DND-41 (cell line): ENCODE data around the gene RAB3GAP2.

Experiments used
- ATAC-seq: fragments of 200-7000 bp; cut with Tn5 transposase; 3 replicates; pipeline ENCODE4 v1.9.1; 2021; ENCODE audit warnings: low read depth; ENCODE audit not compliant: insufficient read depth
- DNase-seq: peaks from one replicate; pipeline ENCODE4 v3.0.0-alpha.2; 2020
- H2AFZ ChIP-seq: 2 replicates; pipeline ENCODE4 v1.6.0; 2012; ENCODE audit warnings: low read depth, low read length
- H3K27ac ChIP-seq: 2 replicates; pipeline ENCODE4 v1.5.1; 2012; ENCODE audit warnings: low read length, inconsistent platforms
- H3K27me3 ChIP-seq: fragments of 200-600 bp; sonication (generic); 2 replicates; pipeline ENCODE4 v1.6.0; 2012; ENCODE audit warnings: low read length, mild to moderate bottlenecking, inconsistent platforms; ENCODE audit not compliant: insufficient read depth, poor library complexity
- H3K36me3 ChIP-seq: 2 replicates; pipeline ENCODE4 v1.5.1; 2012; ENCODE audit warnings: low read length, inconsistent platforms; ENCODE audit not compliant: insufficient read depth
- H3K4me1 ChIP-seq: 2 replicates; pipeline ENCODE4 v1.5.1; 2012; ENCODE audit warnings: mild to moderate bottlenecking, low read length; ENCODE audit not compliant: insufficient read depth
- H3K4me2 ChIP-seq: 2 replicates; pipeline ENCODE4 v1.6.0; 2012; ENCODE audit warnings: mild to moderate bottlenecking, moderate library complexity, low read length, inconsistent platforms; ENCODE audit not compliant: insufficient read depth
- H3K4me3 ChIP-seq, 2 experiments: fragments of 200-600 bp in 1 of 2; shearing (Covaris generic) in 1 of 2; 2 replicates each; pipeline ENCODE4 v1.5.1; 2012 to 2016; ENCODE audit warnings: inconsistent platforms in 2 of 2, low read length in 2 of 2, mild to moderate bottlenecking in 2 of 2, low read depth in 1 of 2, moderate library complexity in 1 of 2
- H3K79me2 ChIP-seq: 2 replicates; pipeline ENCODE4 v1.6.0; 2012; ENCODE audit warnings: low read length, inconsistent platforms; ENCODE audit not compliant: insufficient read depth
- H3K9ac ChIP-seq: 2 replicates; pipeline ENCODE4 v1.6.0; 2012; ENCODE audit warnings: low read depth, mild to moderate bottlenecking, inconsistent platforms, low read length, moderate library complexity
- H3K9me3 ChIP-seq: 2 replicates; pipeline ENCODE4 v1.5.1; 2012; ENCODE audit warnings: low read length, moderate library complexity, mild to moderate bottlenecking, inconsistent platforms; ENCODE audit not compliant: insufficient read depth, severe bottlenecking
- H4K20me1 ChIP-seq: 2 replicates; pipeline ENCODE4 v1.6.0; 2012; ENCODE audit warnings: low read length; ENCODE audit not compliant: insufficient read depth
- CTCF ChIP-seq: IDR thresholded peaks from 2 replicates; pipeline ENCODE4 v1.5.1; 2012; ENCODE audit warnings: borderline replicate concordance, low read length, moderate library complexity, mild to moderate bottlenecking; ENCODE audit not compliant: poor library complexity, severe bottlenecking; ENCODE audit errors: extremely low read depth
- EZH2 ChIP-seq: IDR thresholded peaks from 3 replicates; pipeline ENCODE4 v1.6.1; 2012; ENCODE audit warnings: borderline replicate concordance, low read depth, mild to moderate bottlenecking, moderate library complexity, low read length, inconsistent platforms; ENCODE audit not compliant: severe bottlenecking

Gene RAB3GAP2

DNA sequence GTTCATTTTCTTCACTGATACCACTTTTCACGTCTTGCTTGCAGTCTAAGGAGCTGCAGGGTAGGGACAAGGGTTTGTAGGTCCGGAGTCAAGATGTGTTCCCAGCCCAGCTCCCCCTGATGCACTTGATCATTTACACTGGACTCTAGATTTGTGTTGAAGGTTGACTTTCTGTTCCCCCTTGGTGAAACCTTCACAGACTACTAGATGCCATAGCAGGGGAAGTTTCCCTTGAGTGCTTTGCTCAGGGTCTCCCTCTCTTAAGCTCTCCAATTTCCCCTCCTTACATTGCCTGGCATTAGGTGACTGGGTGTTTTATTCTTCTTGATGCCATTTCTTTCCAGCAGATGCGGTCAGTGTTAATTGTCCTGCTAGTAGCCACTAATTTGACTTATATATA lies 8.0 kb upstream of the RAB3GAP2 start:
- Histone ChIP-seq H3K27me3 (peaks cover 11% of the 10 kb centered on the region), H3K27ac (no peak overlapping the region), H3K4me1 (no peaks in the 10 kb centered on the region), H3K4me3 (no peak overlapping the region), H3K79me2 (no peaks in the 10 kb centered on the region), H3K4me2 (no peak overlapping the region), H4K20me1 (no peaks in the 10 kb centered on the region), H2AFZ (no peak overlapping the region), H3K9ac (no peak overlapping the region), H3K9me3 (no peaks in the 10 kb centered on the region), H3K36me3 (no peaks in the 10 kb centered on the region)
- DNase-seq (no peak), ATAC-seq (no peak)
- TF ChIP-seq CTCF (no peak), EZH2 (no peak)

- Histone ChIP-seq H3K36me3 (no peaks in the 10 kb centered on the region), H3K4me1 (no peaks in the 10 kb centered on the region), H3K9me3 (no peaks in the 10 kb centered on the region), H3K9ac (no peak overlapping the region), H3K4me3 (no peak overlapping the region), H2AFZ (no peak overlapping the region), H3K79me2 (no peaks in the 10 kb centered on the region), H3K27me3 (peaks cover 11% of the 10 kb centered on the region), H3K27ac (no peak overlapping the region), H4K20me1 (no peaks in the 10 kb centered on the region), H3K4me2 (no peak overlapping the region)
- DNase-seq (no peak), ATAC-seq (no peak)
- TF ChIP-seq CTCF (no peak), EZH2 (no peak)
Observed at GRCh38 chr1:220278991-220279390, 6.7 kb upstream of the RAB3GAP2 start.

DNA sequence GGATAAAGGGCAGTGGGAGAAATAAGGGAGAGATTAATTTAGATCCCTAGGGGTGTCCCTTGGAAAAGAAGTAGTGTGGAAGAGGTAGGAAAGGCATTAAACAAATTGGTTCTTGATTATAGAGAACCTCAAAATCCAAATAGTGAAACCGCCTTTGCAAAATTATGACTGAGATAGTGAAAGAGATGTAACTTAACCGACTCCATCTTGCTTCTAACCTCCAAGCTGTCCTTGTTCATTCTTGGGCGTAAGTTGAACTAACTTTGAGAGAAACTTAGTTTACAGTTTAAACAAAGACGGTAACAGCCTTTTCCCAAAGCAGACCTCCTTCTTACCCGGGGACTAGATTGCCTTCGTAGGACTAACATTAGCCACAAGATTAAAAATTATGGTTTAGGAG lies 3.2 kb upstream of the RAB3GAP2 start:
- no peak overlapping the region for H3K27ac ChIP-seq

More for the DNA sequence above, 3.2 kb upstream of the RAB3GAP2 start:
- Histone ChIP-seq H2AFZ (no peak overlapping the region), H3K9ac (no peak overlapping the region), H3K4me3 (no peak overlapping the region), H3K9me3 (no peaks in the 10 kb centered on the region), H3K4me1 (peaks cover 21% of the 10 kb centered on the region), H3K27me3 (peaks cover 8% of the 10 kb centered on the region), H3K79me2 (peaks cover 18% of the 10 kb centered on the region), H3K4me2 (no peak overlapping the region), H3K36me3 (peaks cover 2% of the 10 kb centered on the region; the same call in 1 of the 2 replicates), H4K20me1 (no peaks in the 10 kb centered on the region)
- ATAC-seq (no peak), DNase-seq (no peak)
- TF ChIP-seq CTCF = no peak
- TF ChIP-seq EZH2 = no peak
